ENCODE results near the gene KRTAP9-7.

Gene KRTAP9-7

DNA sequence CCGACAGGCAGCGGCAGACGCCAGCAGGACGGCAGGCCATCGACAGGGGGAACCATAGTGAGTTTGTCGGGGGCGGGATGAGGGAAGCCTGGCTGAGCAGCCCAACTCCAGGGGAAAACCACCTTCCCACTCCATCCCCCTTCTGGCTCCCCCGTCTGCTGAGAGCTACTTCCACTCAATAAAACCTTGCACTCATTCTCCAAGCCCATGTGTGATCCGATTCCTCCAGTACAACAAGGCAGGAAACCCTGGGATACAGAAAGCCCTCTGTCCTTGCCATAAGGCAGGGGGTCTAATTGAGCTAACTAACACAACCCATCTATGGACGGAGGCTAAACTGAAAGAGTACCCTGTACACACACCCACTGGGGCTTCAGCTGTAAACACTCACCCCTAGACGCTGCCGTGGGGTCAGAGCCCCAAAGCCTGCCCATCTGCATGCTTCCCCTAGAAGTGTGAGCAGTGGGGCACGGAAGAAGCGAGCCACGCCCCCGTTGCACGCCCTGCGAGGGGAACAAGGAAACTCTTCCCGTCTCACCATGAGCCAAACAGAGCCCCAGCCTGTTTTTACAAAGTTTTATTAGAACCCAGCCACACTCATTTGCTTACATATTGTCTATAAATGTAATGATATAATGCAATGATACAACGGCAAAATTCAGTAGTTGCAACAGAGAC, 23.1 kb downstream of the KRTAP9-7 start:
- H3K27ac ChIP-seq (replicated peaks), result no peak overlapping the region
- no peak for DNase-seq (ENCODE audit: low read depth in 1 of 2, low spot score in 1 of 2)
- TF ChIP-seq, protein P1, sequence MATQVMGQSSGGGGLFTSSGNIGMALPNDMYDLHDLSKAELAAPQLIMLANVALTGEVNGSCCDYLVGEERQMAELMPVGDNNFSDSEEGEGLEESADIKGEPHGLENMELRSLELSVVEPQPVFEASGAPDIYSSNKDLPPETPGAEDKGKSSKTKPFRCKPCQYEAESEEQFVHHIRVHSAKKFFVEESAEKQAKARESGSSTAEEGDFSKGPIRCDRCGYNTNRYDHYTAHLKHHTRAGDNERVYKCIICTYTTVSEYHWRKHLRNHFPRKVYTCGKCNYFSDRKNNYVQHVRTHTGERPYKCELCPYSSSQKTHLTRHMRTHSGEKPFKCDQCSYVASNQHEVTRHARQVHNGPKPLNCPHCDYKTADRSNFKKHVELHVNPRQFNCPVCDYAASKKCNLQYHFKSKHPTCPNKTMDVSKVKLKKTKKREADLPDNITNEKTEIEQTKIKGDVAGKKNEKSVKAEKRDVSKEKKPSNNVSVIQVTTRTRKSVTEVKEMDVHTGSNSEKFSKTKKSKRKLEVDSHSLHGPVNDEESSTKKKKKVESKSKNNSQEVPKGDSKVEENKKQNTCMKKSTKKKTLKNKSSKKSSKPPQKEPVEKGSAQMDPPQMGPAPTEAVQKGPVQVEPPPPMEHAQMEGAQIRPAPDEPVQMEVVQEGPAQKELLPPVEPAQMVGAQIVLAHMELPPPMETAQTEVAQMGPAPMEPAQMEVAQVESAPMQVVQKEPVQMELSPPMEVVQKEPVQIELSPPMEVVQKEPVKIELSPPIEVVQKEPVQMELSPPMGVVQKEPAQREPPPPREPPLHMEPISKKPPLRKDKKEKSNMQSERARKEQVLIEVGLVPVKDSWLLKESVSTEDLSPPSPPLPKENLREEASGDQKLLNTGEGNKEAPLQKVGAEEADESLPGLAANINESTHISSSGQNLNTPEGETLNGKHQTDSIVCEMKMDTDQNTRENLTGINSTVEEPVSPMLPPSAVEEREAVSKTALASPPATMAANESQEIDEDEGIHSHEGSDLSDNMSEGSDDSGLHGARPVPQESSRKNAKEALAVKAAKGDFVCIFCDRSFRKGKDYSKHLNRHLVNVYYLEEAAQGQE (IDR thresholded peaks at IDR 0.05; ENCODE audit: insufficient replicate concordance, low read depth), result no peak
- no peak for TF ChIP-seq POLR2AphosphoS5 (IDR thresholded peaks at IDR 0.05; ENCODE audit: low read depth)
- no peak for TF ChIP-seq GABPA (IDR thresholded peaks at IDR 0.05; ENCODE audit: low read depth)
- TF ChIP-seq SPI1 (IDR thresholded peaks at IDR 0.05; ENCODE audit: borderline replicate concordance, low read depth), result no peak
- TF ChIP-seq, protein P2, sequence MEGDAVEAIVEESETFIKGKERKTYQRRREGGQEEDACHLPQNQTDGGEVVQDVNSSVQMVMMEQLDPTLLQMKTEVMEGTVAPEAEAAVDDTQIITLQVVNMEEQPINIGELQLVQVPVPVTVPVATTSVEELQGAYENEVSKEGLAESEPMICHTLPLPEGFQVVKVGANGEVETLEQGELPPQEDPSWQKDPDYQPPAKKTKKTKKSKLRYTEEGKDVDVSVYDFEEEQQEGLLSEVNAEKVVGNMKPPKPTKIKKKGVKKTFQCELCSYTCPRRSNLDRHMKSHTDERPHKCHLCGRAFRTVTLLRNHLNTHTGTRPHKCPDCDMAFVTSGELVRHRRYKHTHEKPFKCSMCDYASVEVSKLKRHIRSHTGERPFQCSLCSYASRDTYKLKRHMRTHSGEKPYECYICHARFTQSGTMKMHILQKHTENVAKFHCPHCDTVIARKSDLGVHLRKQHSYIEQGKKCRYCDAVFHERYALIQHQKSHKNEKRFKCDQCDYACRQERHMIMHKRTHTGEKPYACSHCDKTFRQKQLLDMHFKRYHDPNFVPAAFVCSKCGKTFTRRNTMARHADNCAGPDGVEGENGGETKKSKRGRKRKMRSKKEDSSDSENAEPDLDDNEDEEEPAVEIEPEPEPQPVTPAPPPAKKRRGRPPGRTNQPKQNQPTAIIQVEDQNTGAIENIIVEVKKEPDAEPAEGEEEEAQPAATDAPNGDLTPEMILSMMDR (IDR thresholded peaks at IDR 0.05; ENCODE audit: insufficient read depth, low read length), result no peak
- no peak overlapping the region for H3K4me3 ChIP-seq (replicated peaks; ENCODE audit: insufficient read depth, low read length)
- H3K27me3 ChIP-seq (ENCODE audit: insufficient read depth, poor library complexity, severe bottlenecking), result no peaks in the 10 kb centered on the region

DNA sequence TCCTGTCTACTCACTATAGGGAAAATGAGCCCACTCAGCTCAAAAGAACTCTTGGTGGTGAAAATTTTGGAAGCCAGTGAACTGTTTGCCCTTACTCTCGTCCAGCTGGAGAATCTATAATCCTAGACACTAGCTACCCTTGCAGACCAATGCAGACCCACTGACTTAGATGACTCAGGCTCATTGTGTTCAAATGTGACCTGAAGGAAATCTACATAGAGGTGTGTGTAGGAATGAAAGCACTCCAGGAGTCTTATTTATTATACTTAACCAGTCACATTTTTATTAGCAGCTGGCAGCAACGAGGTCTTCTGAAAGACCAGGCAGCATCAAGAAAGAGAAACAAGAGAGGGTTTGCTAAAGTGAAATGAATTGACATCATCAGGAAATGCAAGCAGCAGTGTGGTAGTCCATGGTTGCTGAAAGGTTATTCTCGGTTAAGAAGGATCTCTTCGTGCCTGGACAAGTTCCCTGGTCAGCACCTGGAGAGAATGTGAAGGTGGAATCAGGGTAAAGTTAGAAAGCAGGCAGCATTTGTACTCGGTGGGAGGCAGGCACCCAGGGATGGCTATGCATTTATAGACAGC, 25.8 kb downstream of the KRTAP9-7 start:
- H3K27me3 ChIP-seq (ENCODE audit: insufficient read depth, poor library complexity, severe bottlenecking), result no peaks in the 10 kb centered on the region
- TF ChIP-seq, protein P1 (IDR thresholded peaks at IDR 0.05; ENCODE audit: insufficient replicate concordance, low read depth), result no peak
- TF ChIP-seq GABPA (IDR thresholded peaks at IDR 0.05; ENCODE audit: low read depth), result no peak
- no peak for TF ChIP-seq POLR2AphosphoS5 (IDR thresholded peaks at IDR 0.05; ENCODE audit: low read depth)
- TF ChIP-seq, protein P2 (IDR thresholded peaks at IDR 0.05; ENCODE audit: insufficient read depth, low read length), result no peak
- no peak for TF ChIP-seq SPI1 (IDR thresholded peaks at IDR 0.05; ENCODE audit: borderline replicate concordance, low read depth)
- DNase-seq (ENCODE audit: low read depth in 1 of 2, low spot score in 1 of 2), result no peak
- H3K27ac ChIP-seq (replicated peaks), result no peak overlapping the region
- no peak overlapping the region for H3K4me3 ChIP-seq (replicated peaks; ENCODE audit: insufficient read depth, low read length)

DNA sequence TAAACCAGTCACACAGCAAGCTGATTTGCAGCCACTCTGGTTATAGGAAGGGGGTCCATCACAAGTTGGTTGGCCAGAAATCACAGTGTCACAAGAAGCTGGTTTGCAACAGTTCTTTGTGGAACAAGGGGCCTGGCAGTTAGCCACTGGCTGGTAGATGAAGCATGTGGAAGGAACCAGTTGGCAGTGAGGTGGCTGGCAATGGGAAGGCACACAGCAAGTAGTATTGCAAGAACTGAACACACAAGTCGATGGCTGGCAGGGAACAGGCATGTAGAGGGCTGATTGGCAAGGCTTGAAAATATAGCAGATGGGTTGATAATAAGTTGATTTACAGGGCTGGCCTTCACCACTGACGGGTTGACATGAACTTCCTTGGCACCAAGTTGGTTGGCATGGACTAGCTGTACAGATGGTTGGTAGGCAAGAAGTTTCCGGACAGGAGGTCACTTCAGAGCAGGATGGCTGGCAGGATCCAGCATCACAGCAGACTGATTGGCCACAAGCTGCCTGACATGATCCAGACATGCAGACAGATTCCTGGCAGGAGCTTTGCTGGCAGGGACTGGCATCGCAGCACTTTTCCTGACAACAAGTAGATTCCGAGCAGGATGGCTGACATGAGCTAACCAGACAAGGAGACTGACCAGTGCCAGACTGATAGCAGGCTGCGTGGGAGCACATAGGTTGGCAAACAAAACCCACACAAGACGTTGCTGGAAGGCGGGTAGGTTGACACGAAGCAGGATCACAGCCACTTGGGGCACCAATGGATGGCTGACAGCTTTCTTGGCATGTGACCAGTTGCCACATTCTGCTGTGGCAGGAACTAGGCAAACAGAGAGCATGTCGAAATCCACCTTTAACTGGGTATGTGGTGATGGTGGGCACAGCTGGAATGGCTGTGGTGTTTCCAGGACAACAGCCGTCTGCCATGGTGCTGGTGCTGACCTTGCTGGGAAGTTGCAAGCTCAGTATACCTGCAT, 26.7 kb downstream of the KRTAP9-7 start, which contains the start of gene KRTAP29-1:
TSS of gene KRTAP29-1 (minus strand) at position 936 of the 986 bp plus-strand sequence. CDS start at position 936, 0 bp downstream.
- peak in 1 of 2 experiments; percentile 61 for DNase-seq (ENCODE audit: low read depth in 1 of 2, low spot score in 1 of 2)
- no peak within 1 kb of the TSS for H3K4me3 ChIP-seq (replicated peaks; ENCODE audit: insufficient read depth, low read length)
- H3K27ac ChIP-seq (replicated peaks), result no peak within 1 kb of the TSS
- H3K27me3 ChIP-seq (ENCODE audit: insufficient read depth, poor library complexity, severe bottlenecking), result no peaks in the 10 kb centered on the region
- TF ChIP-seq, protein P1 (IDR thresholded peaks at IDR 0.05; ENCODE audit: insufficient replicate concordance, low read depth), result no peak
- TF ChIP-seq, protein P2 (IDR thresholded peaks at IDR 0.05; ENCODE audit: insufficient read depth, low read length), result no peak
- TF ChIP-seq GABPA (IDR thresholded peaks at IDR 0.05; ENCODE audit: low read depth) (no peak), POLR2AphosphoS5 (IDR thresholded peaks at IDR 0.05; ENCODE audit: low read depth) (0 out of 2 replicates have a peak, but pooled peaks have one; percentile 35), SPI1 (IDR thresholded peaks at IDR 0.05; ENCODE audit: borderline replicate concordance, low read depth) (no peak)
